Hepatocyte (in vitro differentiated cells): Measurements from ENCODE around the gene WDR26. TPM values are rescaled to one million over a fixed set of nuclear protein-coding genes. Genes with fewer than 3 reads are reported as not detected.

ENCODE experiments used
- DNase-seq: peaks from one replicate; pipeline ENCODE4 v3.0.0-alpha.2; 2016; ENCODE audit warnings: low spot score
- H2AFZ ChIP-seq: fragments of 200-600 bp; sonication (generic); 2 replicates; pipeline ENCODE4 v1.6.0; 2016; ENCODE audit warnings: antibody characterized with exemption, mild to moderate bottlenecking
- H3K27ac ChIP-seq: fragments of 200-600 bp; sonication (generic); 2 replicates; pipeline ENCODE4 v1.5.1; 2016; ENCODE audit warnings: mild to moderate bottlenecking
- H3K27me3 ChIP-seq: fragments of 200-600 bp; sonication (generic); 2 replicates; pipeline ENCODE4 v1.6.1; 2016
- H3K36me3 ChIP-seq: fragments of 200-600 bp; sonication (generic); replicated peaks from 2 replicates; pipeline ENCODE4 v1.5.1; 2016; ENCODE audit warnings: low read depth; ENCODE audit not compliant: insufficient read depth
- H3K4me1 ChIP-seq: fragments of 200-600 bp; sonication (generic); 2 replicates; pipeline ENCODE4 v1.5.1; 2016; ENCODE audit warnings: mild to moderate bottlenecking, moderate library complexity; ENCODE audit not compliant: insufficient read depth
- H3K4me2 ChIP-seq: fragments of 200-600 bp; sonication (generic); 2 replicates; pipeline ENCODE4 v1.6.0; 2016
- H3K4me3 ChIP-seq: fragments of 200-600 bp; sonication (generic); 2 replicates; pipeline ENCODE4 v1.5.1; 2016; ENCODE audit warnings: mild to moderate bottlenecking
- H3K79me2 ChIP-seq: fragments of 200-600 bp; sonication (generic); 2 replicates; pipeline ENCODE4 v1.6.0; 2017; ENCODE audit warnings: mild to moderate bottlenecking
- H3K9me2 ChIP-seq: fragments of 200-600 bp; sonication (generic); replicated peaks from 2 replicates; pipeline ENCODE4 v1.6.0; 2017; ENCODE audit warnings: mild to moderate bottlenecking; ENCODE audit not compliant: insufficient read depth
- H3K9me3 ChIP-seq: fragments of 200-600 bp; sonication (generic); 2 replicates; pipeline ENCODE4 v1.5.1; 2016; ENCODE audit warnings: low read depth, mild to moderate bottlenecking
- H4K20me1 ChIP-seq: fragments of 200-600 bp; sonication (generic); 2 replicates; pipeline ENCODE4 v1.6.0; 2016; ENCODE audit warnings: mild to moderate bottlenecking; ENCODE audit not compliant: insufficient read depth, poor library complexity, severe bottlenecking
- EZH2 ChIP-seq: fragments of 200-600 bp; sonication (generic); IDR thresholded peaks from 2 replicates; pipeline ENCODE4 v1.6.1; 2016; ENCODE audit warnings: antibody characterized with exemption, mild to moderate bottlenecking, borderline replicate concordance
- EZH2phosphoT487 ChIP-seq: fragments of 200-600 bp; sonication (generic); IDR thresholded peaks from one replicate; pipeline ENCODE4 v1.6.1; 2018; ENCODE audit warnings: antibody characterized with exemption, mild to moderate bottlenecking, low read depth, moderate library complexity; ENCODE audit not compliant: unreplicated experiment, severe bottlenecking
- WGBS: methylation state at CpG from one replicate; pipeline ENCODE4 v1.1.6; 2016; ENCODE audit warnings: low lambda C conversion rate; ENCODE audit errors: missing lambda C conversion rate; 5-methylcytosine and 5-hydroxymethylcytosine counted together
- polyA plus RNA-seq: library from polyadenylated mRNA; unstranded; fragments of >200 nt; fragmentation: Nextera tagmentation; extraction: Ambion mirVana; gene quantifications from 2 replicates; pipeline ENCODE4 v1.2.1, GENCODE V29; 2016
- total RNA-seq: library from RNA; depleted of rRNA; stranded (reverse); fragments of >200 nt; gene quantifications from 2 replicates; pipeline ENCODE4 v1.2.3, GENCODE V29; 2014
- TF ChIP-seq, protein P1 (sequence below): fragments of 200-600 bp; sonication (generic); IDR thresholded peaks from 2 replicates; pipeline ENCODE4 v1.5.1; 2016; ENCODE audit warnings: antibody characterized with exemption, mild to moderate bottlenecking; ENCODE audit not compliant: poor library complexity

WDR26 gene
- total and polyA plus RNA-seq, 2 experiments from 2014 or later, result 9.4 to 72.1 TPM

DNA sequence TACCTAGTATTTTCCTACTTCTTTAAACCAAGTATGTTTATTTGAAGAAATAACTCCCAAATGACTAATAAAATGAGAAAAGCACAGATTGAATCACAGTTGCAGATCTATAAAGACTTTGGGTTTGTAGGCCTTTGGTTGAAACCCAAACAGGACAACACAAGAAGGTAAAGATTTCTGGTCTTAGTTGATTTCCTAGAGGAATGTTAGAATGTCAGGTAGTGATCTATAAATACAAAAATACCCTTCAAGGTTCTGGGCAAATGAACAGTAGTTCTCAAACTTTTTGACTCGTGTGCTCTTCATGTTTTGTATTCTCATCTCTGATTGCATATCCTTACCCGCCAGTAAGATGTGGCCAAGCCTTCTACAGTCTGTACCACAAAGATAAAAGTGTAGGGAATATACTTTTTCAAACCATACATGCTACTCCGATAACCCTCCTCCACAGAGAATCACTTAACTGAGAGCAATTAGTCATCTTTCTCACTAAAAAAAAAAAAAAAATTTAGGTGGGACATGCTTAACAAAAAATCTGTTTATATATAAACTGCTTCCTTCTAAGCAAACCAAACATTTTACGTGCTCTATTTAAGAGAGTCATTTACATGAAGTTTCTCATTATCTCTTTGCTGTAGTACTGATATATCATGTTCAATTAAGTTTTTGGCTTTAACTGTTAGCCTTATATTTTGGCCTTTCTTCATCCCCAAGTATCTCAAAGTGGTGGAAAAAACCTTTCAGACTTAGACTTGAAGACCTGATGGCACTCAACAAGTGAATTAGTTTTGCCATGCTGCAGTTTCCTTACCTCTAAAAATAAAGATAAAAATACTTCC is 42.0 kb downstream of the WDR26 start:
- DNase-seq, result no peak
- Histone ChIP-seq H3K4me3 (no peak overlapping the region), H3K36me3 (no peaks in the 10 kb centered on the region), H3K9me3 (no peaks in the 10 kb centered on the region), H3K27ac (no peak overlapping the region), H3K79me2 (peaks cover 3% of the 10 kb centered on the region), H4K20me1 (no peaks in the 10 kb centered on the region), H2AFZ (no peak overlapping the region), H3K4me2 (no peak overlapping the region), H3K4me1 (no peaks in the 10 kb centered on the region), H3K9me2 (no peaks in the 10 kb centered on the region), H3K27me3 (no peaks in the 10 kb centered on the region)
- WGBS, result 96% methylated on average over 4 of the region's 4 CpGs
- no peak for TF ChIP-seq EZH2
- TF ChIP-seq EZH2phosphoT487, result no peak
- TF ChIP-seq, protein P1, sequence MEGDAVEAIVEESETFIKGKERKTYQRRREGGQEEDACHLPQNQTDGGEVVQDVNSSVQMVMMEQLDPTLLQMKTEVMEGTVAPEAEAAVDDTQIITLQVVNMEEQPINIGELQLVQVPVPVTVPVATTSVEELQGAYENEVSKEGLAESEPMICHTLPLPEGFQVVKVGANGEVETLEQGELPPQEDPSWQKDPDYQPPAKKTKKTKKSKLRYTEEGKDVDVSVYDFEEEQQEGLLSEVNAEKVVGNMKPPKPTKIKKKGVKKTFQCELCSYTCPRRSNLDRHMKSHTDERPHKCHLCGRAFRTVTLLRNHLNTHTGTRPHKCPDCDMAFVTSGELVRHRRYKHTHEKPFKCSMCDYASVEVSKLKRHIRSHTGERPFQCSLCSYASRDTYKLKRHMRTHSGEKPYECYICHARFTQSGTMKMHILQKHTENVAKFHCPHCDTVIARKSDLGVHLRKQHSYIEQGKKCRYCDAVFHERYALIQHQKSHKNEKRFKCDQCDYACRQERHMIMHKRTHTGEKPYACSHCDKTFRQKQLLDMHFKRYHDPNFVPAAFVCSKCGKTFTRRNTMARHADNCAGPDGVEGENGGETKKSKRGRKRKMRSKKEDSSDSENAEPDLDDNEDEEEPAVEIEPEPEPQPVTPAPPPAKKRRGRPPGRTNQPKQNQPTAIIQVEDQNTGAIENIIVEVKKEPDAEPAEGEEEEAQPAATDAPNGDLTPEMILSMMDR, result no peak

DNA sequence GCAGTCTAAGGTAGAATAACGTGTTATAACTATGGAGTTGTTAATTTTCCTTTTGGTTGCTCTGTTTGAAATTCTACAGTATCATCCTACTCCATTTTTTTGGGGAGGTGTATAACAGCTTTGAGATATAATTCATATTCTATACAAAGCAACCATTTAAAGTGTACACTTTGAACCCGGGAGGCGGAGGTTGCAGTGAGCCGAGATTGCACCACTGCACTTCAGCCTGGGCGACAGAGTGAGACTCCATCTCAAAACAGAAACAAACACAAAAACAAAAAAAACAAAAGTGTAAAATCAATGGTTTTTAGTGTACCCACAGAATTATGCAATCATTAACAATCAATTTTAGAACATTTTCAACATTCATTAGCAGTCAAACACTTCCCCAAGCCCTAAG is 44.1 kb downstream of the WDR26 start:
- Histone ChIP-seq H2AFZ (no peak overlapping the region), H3K27me3 (no peaks in the 10 kb centered on the region), H4K20me1 (no peaks in the 10 kb centered on the region), H3K36me3 (no peaks in the 10 kb centered on the region), H3K9me2 (no peaks in the 10 kb centered on the region), H3K27ac (no peak overlapping the region), H3K9me3 (no peaks in the 10 kb centered on the region), H3K4me1 (no peaks in the 10 kb centered on the region), H3K4me3 (no peak overlapping the region), H3K4me2 (no peak overlapping the region), H3K79me2 (peaks cover 3% of the 10 kb centered on the region)
- no peak for DNase-seq
- TF ChIP-seq EZH2phosphoT487, result no peak
- 85% methylated on average over 5 of the region's 5 CpGs for WGBS

DNA sequence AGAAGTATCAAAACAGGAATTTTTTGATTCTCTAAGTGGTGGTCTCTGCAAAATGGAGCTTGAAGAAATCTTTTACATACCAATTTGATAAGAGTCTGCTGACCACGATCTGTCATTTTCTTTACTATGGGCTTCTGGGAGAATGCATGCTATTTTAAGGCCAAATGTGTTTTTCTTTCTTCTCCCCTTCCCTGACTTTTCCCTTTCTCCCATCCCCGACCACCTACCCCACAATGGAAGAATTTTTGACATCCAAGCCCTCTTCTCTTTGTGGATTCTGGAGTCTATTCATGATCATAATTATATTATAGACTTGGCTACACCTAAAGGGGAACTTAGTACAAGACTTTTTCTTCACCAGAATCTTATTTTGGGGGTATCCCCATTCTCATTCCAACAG is 46.7 kb downstream of the WDR26 start:
- H3K36me3 ChIP-seq, result no peaks in the 10 kb centered on the region
- no peak overlapping the region for H3K4me3 ChIP-seq
- no peak overlapping the region for H3K4me2 ChIP-seq
- no peak overlapping the region for H2AFZ ChIP-seq
- no peak for DNase-seq
- WGBS, result 95% methylated on average over 2 of the region's 2 CpGs
- no peak overlapping the region for H3K27ac ChIP-seq
- H3K4me1 ChIP-seq, result no peaks in the 10 kb centered on the region
- H3K79me2 ChIP-seq, result no peaks in the 10 kb centered on the region
- H3K9me2 ChIP-seq, result no peaks in the 10 kb centered on the region
- no peaks in the 10 kb centered on the region for H3K27me3 ChIP-seq
- H3K9me3 ChIP-seq, result no peaks in the 10 kb centered on the region
- H4K20me1 ChIP-seq, result no peaks in the 10 kb centered on the region
- TF ChIP-seq EZH2 (no peak), EZH2phosphoT487 (no peak)
- TF ChIP-seq, protein P1, result no peak

DNA sequence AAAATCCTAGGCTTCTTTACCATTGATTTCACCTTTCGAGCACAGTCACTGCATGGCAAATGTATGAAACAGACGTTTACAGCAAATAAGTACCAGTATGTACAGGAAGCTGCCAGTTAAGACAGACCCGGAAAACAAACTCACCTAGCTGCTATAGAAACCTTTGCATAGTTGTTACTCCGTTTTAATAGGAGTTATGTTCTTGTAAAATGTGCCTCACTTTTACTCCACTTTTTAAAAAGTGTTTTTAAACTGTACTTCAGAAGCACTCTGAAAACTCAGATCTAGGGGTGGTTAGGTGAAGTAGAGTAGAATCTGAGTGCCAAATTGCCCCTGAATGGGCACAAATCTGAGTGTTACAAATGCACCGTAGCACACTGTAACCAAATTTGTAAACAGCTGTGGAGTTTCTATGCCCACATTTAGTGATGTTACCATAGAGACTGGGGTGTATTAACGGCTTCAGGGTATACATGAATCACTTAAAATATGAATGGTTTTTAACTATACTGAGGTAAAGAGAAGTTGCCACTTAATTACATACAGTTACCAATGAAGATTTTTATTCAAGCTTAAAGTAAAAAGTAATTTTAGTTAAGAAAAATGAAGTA is 47.2 kb downstream of the WDR26 start:
- Histone ChIP-seq H3K4me3 (no peak overlapping the region), H3K27ac (no peak overlapping the region), H2AFZ (no peak overlapping the region), H3K27me3 (no peaks in the 10 kb centered on the region), H3K36me3 (no peaks in the 10 kb centered on the region), H3K79me2 (no peaks in the 10 kb centered on the region), H4K20me1 (no peaks in the 10 kb centered on the region), H3K9me3 (no peaks in the 10 kb centered on the region), H3K4me2 (no peak overlapping the region), H3K9me2 (no peaks in the 10 kb centered on the region), H3K4me1 (no peaks in the 10 kb centered on the region)
- 70% methylated on average over 6 of the region's 6 CpGs for WGBS
- DNase-seq, result no peak
- no peak for TF ChIP-seq EZH2
- no peak for TF ChIP-seq EZH2phosphoT487
- TF ChIP-seq, protein P1, result no peak
